ENCODE results near the gene SUGP2. TPM values are rescaled to one million over a fixed set of nuclear protein-coding genes. Genes with fewer than 3 reads are reported as not detected.

SUGP2 gene
- total and polyA plus RNA-seq, 2 of the 13 experiments (the other 11 are each of a cell fraction or from before 2014, with no cell fraction given): 40.6 to 57.7 TPM

DNA sequence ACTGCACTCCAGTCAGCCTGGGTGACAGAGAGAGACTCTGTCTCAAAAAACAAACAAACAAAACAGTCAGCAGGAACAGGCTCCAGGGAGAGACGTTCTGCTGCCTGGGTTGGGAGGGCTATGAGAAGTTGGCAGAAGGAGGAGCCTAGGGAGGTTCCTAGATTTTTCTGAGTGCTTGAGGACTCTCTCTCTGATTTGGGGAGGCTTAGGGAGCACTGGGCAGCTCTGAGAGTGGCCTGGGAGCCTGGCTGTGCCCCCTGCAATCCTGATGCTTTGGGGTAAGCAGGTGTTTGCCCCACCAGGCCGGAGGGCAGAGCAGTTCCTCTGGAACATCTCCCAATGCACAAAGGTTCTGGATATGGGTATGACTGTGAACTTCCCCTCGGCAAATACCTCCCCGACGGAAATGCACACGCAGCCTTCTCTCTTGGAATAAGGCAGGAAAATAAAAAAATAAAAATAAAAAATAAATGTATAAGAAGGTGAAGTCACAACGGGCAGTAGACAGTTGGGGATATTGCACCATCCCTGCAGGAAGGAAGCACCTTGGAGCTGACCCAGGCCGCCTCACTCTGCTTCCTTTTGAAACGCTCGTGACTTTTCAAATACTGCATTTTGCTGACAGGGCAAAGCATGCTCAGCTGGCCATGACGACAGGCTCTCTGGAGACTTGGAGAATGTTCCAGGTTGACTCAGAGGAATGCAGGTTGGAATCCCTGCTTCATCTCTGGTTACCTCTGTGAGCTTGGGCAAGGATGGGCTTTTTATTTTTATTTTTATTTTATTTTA is 65.8 kb downstream of the SUGP2 start (continued):
- TF ChIP-seq, protein P1, sequence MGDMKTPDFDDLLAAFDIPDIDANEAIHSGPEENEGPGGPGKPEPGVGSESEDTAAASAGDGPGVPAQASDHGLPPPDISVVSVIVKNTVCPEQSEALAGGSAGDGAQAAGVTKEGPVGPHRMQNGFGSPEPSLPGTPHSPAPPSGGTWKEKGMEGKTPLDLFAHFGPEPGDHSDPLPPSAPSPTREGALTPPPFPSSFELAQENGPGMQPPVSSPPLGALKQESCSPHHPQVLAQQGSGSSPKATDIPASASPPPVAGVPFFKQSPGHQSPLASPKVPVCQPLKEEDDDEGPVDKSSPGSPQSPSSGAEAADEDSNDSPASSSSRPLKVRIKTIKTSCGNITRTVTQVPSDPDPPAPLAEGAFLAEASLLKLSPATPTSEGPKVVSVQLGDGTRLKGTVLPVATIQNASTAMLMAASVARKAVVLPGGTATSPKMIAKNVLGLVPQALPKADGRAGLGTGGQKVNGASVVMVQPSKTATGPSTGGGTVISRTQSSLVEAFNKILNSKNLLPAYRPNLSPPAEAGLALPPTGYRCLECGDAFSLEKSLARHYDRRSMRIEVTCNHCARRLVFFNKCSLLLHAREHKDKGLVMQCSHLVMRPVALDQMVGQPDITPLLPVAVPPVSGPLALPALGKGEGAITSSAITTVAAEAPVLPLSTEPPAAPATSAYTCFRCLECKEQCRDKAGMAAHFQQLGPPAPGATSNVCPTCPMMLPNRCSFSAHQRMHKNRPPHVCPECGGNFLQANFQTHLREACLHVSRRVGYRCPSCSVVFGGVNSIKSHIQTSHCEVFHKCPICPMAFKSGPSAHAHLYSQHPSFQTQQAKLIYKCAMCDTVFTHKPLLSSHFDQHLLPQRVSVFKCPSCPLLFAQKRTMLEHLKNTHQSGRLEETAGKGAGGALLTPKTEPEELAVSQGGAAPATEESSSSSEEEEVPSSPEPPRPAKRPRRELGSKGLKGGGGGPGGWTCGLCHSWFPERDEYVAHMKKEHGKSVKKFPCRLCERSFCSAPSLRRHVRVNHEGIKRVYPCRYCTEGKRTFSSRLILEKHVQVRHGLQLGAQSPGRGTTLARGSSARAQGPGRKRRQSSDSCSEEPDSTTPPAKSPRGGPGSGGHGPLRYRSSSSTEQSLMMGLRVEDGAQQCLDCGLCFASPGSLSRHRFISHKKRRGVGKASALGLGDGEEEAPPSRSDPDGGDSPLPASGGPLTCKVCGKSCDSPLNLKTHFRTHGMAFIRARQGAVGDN (CRISPR knock-in tag; IDR thresholded peaks at IDR 0.05): 0 out of 2 replicates have a peak, but pooled peaks have one; percentile 15
- TF ChIP-seq ZNF362 (CRISPR knock-in tag; IDR thresholded peaks at IDR 0.05; ENCODE audit: borderline replicate concordance): no peak
- peak; percentile 60; the same call in 1 of the 2 replicates for TF ChIP-seq ETV5 (CRISPR knock-in tag; IDR thresholded peaks at IDR 0.05; ENCODE audit: borderline replicate concordance)
- peak; percentile 82 for TF ChIP-seq TFAP4 (IDR thresholded peaks at IDR 0.05; ENCODE audit: borderline replicate concordance, low read depth)
- TF ChIP-seq PRDM10 (CRISPR knock-in tag; IDR thresholded peaks at IDR 0.05; ENCODE audit: low read depth): peak; percentile 39; the same call in 1 of the 2 replicates
- TF ChIP-seq CEBPB (IDR thresholded peaks at IDR 0.05; ENCODE audit: borderline replicate concordance, low read depth, low read length): 0 out of 2 replicates have a peak, but pooled peaks have one; percentile 34
- TF ChIP-seq HOXA5 (CRISPR knock-in tag; IDR thresholded peaks at IDR 0.05): no peak
- TF ChIP-seq MAFG (CRISPR knock-in tag; IDR thresholded peaks at IDR 0.05): peak; percentile 68; the same call in 1 of the 2 replicates
- 0 out of 2 replicates have a peak, but pooled peaks have one; percentile 46 for TF ChIP-seq ATF3 (CRISPR knock-in tag; IDR thresholded peaks at IDR 0.05)
- TF ChIP-seq KDM6A (CRISPR knock-in tag; IDR thresholded peaks at IDR 0.05; ENCODE audit: low read depth): no peak
- no peak for TF ChIP-seq TOPORS (CRISPR knock-in tag; IDR thresholded peaks at IDR 0.05)
